K562 (cell line): ENCODE results near the gene MED29. TPM values are rescaled to one million over a fixed set of nuclear protein-coding genes. Genes with fewer than 3 reads are reported as not detected.

Source experiments
- ATAC-seq: fragments of 200-7000 bp; cut with Tn5 transposase; 3 replicates; pipeline ENCODE4 v1.9.1; 2020; ENCODE audit warnings: moderate library complexity
- BruUV-seq: library from RNA; stranded (reverse); fragments of 400-500 nt; replicated peaks from 2 replicates; lab custom pipeline; 2021; lab: Mats Ljungman, UMichigan
- CTCF ChIA-PET: fragments of 300-600 bp; formaldehyde crosslinking; extraction: SDS; loops from one replicate; lab custom pipeline; 2021; ENCODE audit warnings: low intra/inter-chr PET ratio; lab: Yijun Ruan, JAX
- POLR2A ChIA-PET: fragments of 300-600, 350-650 bp; sonication (Branson Sonifier 250); formaldehyde crosslinking; extraction: SDS; loops from one replicate; lab custom pipeline; 2021; ENCODE audit warnings: antibody characterized with exemption, inconsistent platforms; lab: Yijun Ruan, JAX
- DNase-seq, 4 experiments: peaks; one replicate each; pipeline versions ENCODE4 v3.0.0 to v3.0.0-alpha.2; 2011 to 2018; ENCODE audit warnings: low spot score in 3 of 4, mixed read lengths in 3 of 4; ENCODE audit errors: extremely low read depth in 1 of 4
- FAIRE-seq: peaks from 2 replicates; lab custom pipeline; 2011; peaks lifted over from hg19 to GRCh38; lab: Jason Lieb, UNC
- H2AFZ ChIP-seq: 2 replicates; pipeline ENCODE4 v1.6.0; 2011; ENCODE audit warnings: low read depth, low read length, control low read depth, inconsistent platforms
- H3K27ac ChIP-seq: fragments of 200-600 bp; 3 replicates; pipeline ENCODE4 v1.8.0; 2011; ENCODE audit warnings: low read depth, mild to moderate bottlenecking, control low read depth, inconsistent platforms, low read length, moderate library complexity, mixed read lengths; ENCODE audit errors: extremely low read depth
- H3K27me3 ChIP-seq, 2 experiments: fragments of 300-600 bp in 1 of 2; 2 replicates in 1 of 2; 3 replicates in 1 of 2; pipeline versions ENCODE4 v1.6.0 to v1.8.0; 2011; ENCODE audit warnings: inconsistent platforms in 2 of 2, low read length in 2 of 2, mild to moderate bottlenecking in 1 of 2, mixed read lengths in 1 of 2, moderate library complexity in 1 of 2; ENCODE audit not compliant: control insufficient read depth in 2 of 2, insufficient read depth in 2 of 2
- H3K36me3 ChIP-seq: fragments of 300-600 bp; 3 replicates; pipeline ENCODE4 v1.8.0; 2011; ENCODE audit warnings: mild to moderate bottlenecking, low read length, inconsistent platforms; ENCODE audit not compliant: control insufficient read depth, insufficient read depth
- H3K4me1 ChIP-seq, 2 experiments: fragments of 200-600 bp in 1 of 2; replicated peaks in 1 of 2; 2 replicates in 1 of 2; 3 replicates in 1 of 2; pipeline versions ENCODE4 v1.5.1 to v1.8.0; 2011; ENCODE audit warnings: inconsistent platforms in 2 of 2, low read length in 2 of 2, mild to moderate bottlenecking in 1 of 2, mixed read lengths in 1 of 2, moderate library complexity in 1 of 2; ENCODE audit not compliant: control insufficient read depth in 2 of 2, insufficient read depth in 2 of 2
- H3K4me2 ChIP-seq: 2 replicates; pipeline ENCODE4 v1.6.1; 2011; ENCODE audit warnings: low read length, control low read depth, inconsistent platforms, mixed read lengths; ENCODE audit not compliant: insufficient read depth
- H3K4me3 ChIP-seq: fragments of 200-600 bp; sonication (generic), shearing (Covaris generic); 2 replicates; pipeline ENCODE4 v1.5.1; 2016; ENCODE audit warnings: control low read depth, inconsistent platforms
- H3K79me2 ChIP-seq: fragments of 200-600 bp; 3 replicates; pipeline ENCODE4 v1.8.0; 2011; ENCODE audit warnings: low read length, inconsistent platforms; ENCODE audit not compliant: control insufficient read depth, insufficient read depth
- H3K9ac ChIP-seq, 2 experiments: 2 replicates each; pipeline versions ENCODE4 v1.6.0 to v1.6.1; 2011; ENCODE audit warnings: low read depth in 2 of 2, low read length in 2 of 2, control low read depth in 1 of 2, inconsistent platforms in 1 of 2, mild to moderate bottlenecking in 1 of 2, mixed read lengths in 1 of 2; ENCODE audit not compliant: insufficient read depth in 1 of 2
- H3K9me1 ChIP-seq: one replicate; pipeline ENCODE4 v1.6.0; 2011; ENCODE audit warnings: inconsistent platforms, mild to moderate bottlenecking, low read length, moderate library complexity; ENCODE audit not compliant: control insufficient read depth, insufficient read depth
- H3K9me3 ChIP-seq: replicated peaks from 2 replicates; pipeline ENCODE4 v1.5.1; 2011; ENCODE audit warnings: low read depth, low read length, inconsistent platforms; ENCODE audit not compliant: control insufficient read depth, insufficient read depth
- H4K20me1 ChIP-seq: replicated peaks from 2 replicates; pipeline ENCODE4 v1.6.1; 2011; ENCODE audit warnings: low read length, inconsistent platforms, mixed read lengths; ENCODE audit not compliant: control insufficient read depth, insufficient read depth
- HNRNPK ChIP-seq: fragments of 200-400 bp; formaldehyde crosslinking; IDR thresholded peaks from one replicate; pipeline ENCODE4 v1.6.1; 2018; ENCODE audit warnings: mild to moderate bottlenecking, low read depth, low read length; ENCODE audit not compliant: poor library complexity, severe bottlenecking
- TAF1 ChIP-seq: IDR thresholded peaks from 2 replicates; pipeline ENCODE4 v1.6.1; 2011; ENCODE audit warnings: mild to moderate bottlenecking, low read length, moderate library complexity; ENCODE audit not compliant: insufficient read depth, control insufficient read depth, severe bottlenecking; ENCODE audit errors: extremely low read depth
- ZNF165 ChIP-seq: fragments of 250-450 bp; sonication (Bioruptor Pico); IDR thresholded peaks from 2 replicates; pipeline ENCODE4 v1.4.0; 2020; ENCODE audit warnings: borderline replicate concordance
- ZNF217 ChIP-seq: sonication (generic); formaldehyde crosslinking; IDR thresholded peaks from 2 replicates; pipeline ENCODE4 v1.8.0; 2022; ENCODE audit warnings: mild to moderate bottlenecking, missing genetic modification reagents
- ZNF583 ChIP-seq: fragments of 250-450 bp; sonication (Bioruptor Pico); IDR thresholded peaks from 2 replicates; pipeline ENCODE4 v1.4.0; 2020
- ZNF77 ChIP-seq: fragments of 250-450 bp; sonication (Bioruptor Pico); IDR thresholded peaks from 2 replicates; pipeline ENCODE4 v1.5.0; 2020
- WGBS: fragments of 100-300 bp; shearing (Covaris generic); methylation state at CpG from one replicate; pipeline ENCODE4 v1.1.6; 2016; ENCODE audit warnings: low coverage, mixed read lengths; ENCODE audit not compliant: insufficient coverage; ENCODE audit errors: missing lambda C conversion rate; 5-methylcytosine and 5-hydroxymethylcytosine counted together
- in situ Hi-C: fragments of 300-500 bp; cut with MboI; formaldehyde crosslinking; loops from 4 replicates; pipeline ENCODE4 v1.15.0; 2018; ENCODE audit warnings: inconsistent platforms, mixed read lengths
- intact Hi-C: fragments of 100-400 bp; cut with micrococcal nuclease; formaldehyde crosslinking; loops from 2 replicates; pipeline ENCODE4 v1.14.2; 2022
- polyA plus RNA-seq, 8 experiments: library from polyadenylated mRNA; depleted of rRNA in 4 of 8; stranded (reverse) in 5 of 8; unstranded in 3 of 8; fragments of >200 nt; fragmentation: Nextera tagmentation in 2 of 8; fragmentation: Illumina TruSeq in 1 of 8; extraction: Ambion mirVana in 2 of 8; extraction: Trizol in 1 of 8; gene quantifications; 2 replicates each; pipeline versions ENCODE4 v1.2.1 to v1.2.3, GENCODE V29; 2011 to 2014; ENCODE audit warnings: inconsistent platforms in 1 of 8, missing spikeins in 1 of 8
- total RNA-seq, 7 experiments: library from RNA; depleted of rRNA in 6 of 7; stranded (reverse); fragments of >200 nt in 6 of 7; fragmentation: Illumina TruSeq in 2 of 7; extraction: Trizol in 2 of 7; gene quantifications; 2 replicates each; pipeline versions ENCODE4 v1.2.1 to v1.2.3, GENCODE V29; 2011 to 2021; ENCODE audit warnings: low replicate concordance in 1 of 7
- TF ChIP-seq, protein P1 (sequence below): sonication (generic); formaldehyde crosslinking; IDR thresholded peaks from 2 replicates; pipeline ENCODE4 v1.9.0; 2022; ENCODE audit warnings: mild to moderate bottlenecking, missing genetic modification reagents
- TF ChIP-seq, protein P2 (sequence below): sonication (generic); IDR thresholded peaks from 2 replicates; pipeline ENCODE4 v1.6.1; 2016

The MED29 gene
- total and polyA plus RNA-seq, 9 of the 15 experiments (the other 6 are each of a cell fraction or from before 2014, with no cell fraction given), result 1.8 to 22.6 (median 12.4) TPM

DNA sequence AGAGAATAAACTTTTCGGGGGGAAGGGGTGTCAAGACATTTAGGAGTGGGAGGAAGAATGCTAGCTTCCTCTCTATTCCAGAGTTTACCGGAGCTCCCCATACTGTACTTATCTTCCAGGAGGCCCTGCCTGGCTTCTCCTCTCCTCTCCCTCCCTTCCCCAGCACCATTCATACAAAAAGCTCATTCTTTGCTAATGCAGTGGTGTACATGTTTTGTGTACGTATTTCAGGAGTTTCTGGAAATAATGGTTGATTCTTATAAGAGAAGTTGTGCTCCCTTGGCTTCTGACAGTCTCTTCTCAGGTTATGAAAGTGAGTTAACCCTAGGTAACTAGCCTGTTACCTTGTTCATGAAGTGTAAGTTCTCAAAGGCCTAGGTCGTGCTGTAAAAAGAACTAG is 41.9 kb upstream of the MED29 start:
- ChIA-PET CTCF (no interaction called here), POLR2A (interaction anchor here (1.1 to 1.3 kb wide), 2 partner anchors 14 to 87 kb away, joined by 3 read pairs; partner anchors contain the start of gene RPS16)
- no peak for DNase-seq
- no peak overlapping the region; a peak in 1 of 4 replicates for H3K9ac ChIP-seq
- ATAC-seq, result no peak
- H2AFZ ChIP-seq, result no peak overlapping the region
- TF ChIP-seq ZNF583 (CRISPR knock-in tag) (no peak), TAF1 (no peak), ZNF77 (CRISPR knock-in tag) (no peak), HNRNPK (no peak), ZNF217 (CRISPR knock-in tag) (no peak), ZNF165 (CRISPR knock-in tag) (no peak)
- TF ChIP-seq, protein P1, sequence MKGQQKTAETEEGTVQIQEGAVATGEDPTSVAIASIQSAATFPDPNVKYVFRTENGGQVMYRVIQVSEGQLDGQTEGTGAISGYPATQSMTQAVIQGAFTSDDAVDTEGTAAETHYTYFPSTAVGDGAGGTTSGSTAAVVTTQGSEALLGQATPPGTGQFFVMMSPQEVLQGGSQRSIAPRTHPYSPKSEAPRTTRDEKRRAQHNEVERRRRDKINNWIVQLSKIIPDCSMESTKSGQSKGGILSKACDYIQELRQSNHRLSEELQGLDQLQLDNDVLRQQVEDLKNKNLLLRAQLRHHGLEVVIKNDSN (CRISPR knock-in tag), result no peak
- TF ChIP-seq, protein P2, sequence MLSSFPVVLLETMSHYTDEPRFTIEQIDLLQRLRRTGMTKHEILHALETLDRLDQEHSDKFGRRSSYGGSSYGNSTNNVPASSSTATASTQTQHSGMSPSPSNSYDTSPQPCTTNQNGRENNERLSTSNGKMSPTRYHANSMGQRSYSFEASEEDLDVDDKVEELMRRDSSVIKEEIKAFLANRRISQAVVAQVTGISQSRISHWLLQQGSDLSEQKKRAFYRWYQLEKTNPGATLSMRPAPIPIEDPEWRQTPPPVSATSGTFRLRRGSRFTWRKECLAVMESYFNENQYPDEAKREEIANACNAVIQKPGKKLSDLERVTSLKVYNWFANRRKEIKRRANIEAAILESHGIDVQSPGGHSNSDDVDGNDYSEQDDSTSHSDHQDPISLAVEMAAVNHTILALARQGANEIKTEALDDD, result 0 out of 2 replicates have a peak, but pooled peaks have one; percentile 11
- H3K4me3 ChIP-seq, result no peak overlapping the region
- H3K79me2 ChIP-seq, result peaks cover 83% of the 10 kb centered on the region
- no peaks in the 10 kb centered on the region for H3K27me3 ChIP-seq
- peaks cover 26 to 57% of the 10 kb centered on the region in 2 experiments for H3K4me1 ChIP-seq
- 0 out of 3 replicates have a peak overlapping the region, but pooled peaks have one; percentile 21 for H3K27ac ChIP-seq
- no peaks in the 10 kb centered on the region for H3K9me3 ChIP-seq
- no peak overlapping the region for H3K4me2 ChIP-seq
- peaks cover 12% of the 10 kb centered on the region for H3K9me1 ChIP-seq
- intact Hi-C loops (no loop called here), in situ Hi-C loops (no loop called here)
- WGBS, result 82% methylated on average over 4 of the region's 4 CpGs
- BruUV-seq, result no TSS peak
- H4K20me1 ChIP-seq, result peaks cover 38% of the 10 kb centered on the region
- H3K36me3 ChIP-seq, result peaks cover 86% of the 10 kb centered on the region
- no peak for FAIRE-seq
